ENCODE data around the gene NELL1.

DNA sequence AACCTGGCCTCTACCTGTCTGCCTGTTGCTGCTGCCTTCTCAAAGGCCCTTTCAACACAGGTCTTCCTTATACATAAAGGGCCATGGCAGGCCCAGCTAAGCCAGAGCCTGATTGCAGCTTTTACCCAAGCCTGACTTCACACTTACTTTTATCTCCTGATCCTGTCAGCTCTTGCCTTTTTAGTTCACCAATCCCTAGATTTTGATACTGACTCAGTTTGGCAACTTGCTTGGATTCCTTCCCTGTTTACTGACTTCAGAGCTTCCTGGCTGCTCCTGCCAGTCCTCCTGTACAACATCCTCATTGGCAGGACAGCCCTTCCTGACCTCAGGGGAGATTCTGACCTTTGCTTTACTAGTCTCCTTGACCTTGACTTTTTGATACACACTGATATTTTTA, 195.2 kb downstream of the NELL1 start:
- no peak for TF ChIP-seq EZH2phosphoT487 (IDR thresholded peaks at IDR 0.05; ENCODE audit: borderline replicate concordance, low read length)
- TF ChIP-seq, protein P1, sequence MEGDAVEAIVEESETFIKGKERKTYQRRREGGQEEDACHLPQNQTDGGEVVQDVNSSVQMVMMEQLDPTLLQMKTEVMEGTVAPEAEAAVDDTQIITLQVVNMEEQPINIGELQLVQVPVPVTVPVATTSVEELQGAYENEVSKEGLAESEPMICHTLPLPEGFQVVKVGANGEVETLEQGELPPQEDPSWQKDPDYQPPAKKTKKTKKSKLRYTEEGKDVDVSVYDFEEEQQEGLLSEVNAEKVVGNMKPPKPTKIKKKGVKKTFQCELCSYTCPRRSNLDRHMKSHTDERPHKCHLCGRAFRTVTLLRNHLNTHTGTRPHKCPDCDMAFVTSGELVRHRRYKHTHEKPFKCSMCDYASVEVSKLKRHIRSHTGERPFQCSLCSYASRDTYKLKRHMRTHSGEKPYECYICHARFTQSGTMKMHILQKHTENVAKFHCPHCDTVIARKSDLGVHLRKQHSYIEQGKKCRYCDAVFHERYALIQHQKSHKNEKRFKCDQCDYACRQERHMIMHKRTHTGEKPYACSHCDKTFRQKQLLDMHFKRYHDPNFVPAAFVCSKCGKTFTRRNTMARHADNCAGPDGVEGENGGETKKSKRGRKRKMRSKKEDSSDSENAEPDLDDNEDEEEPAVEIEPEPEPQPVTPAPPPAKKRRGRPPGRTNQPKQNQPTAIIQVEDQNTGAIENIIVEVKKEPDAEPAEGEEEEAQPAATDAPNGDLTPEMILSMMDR (conservative IDR thresholded peaks at IDR 0.05; ENCODE audit: low read depth, low read length): no peak
